8988T (cell line): ENCODE data around the gene HOXB9.

ENCODE experiments used
- DNase-seq: peaks from one replicate; pipeline ENCODE4 v3.0.0; 2011

The HOXB9 gene

DNA sequence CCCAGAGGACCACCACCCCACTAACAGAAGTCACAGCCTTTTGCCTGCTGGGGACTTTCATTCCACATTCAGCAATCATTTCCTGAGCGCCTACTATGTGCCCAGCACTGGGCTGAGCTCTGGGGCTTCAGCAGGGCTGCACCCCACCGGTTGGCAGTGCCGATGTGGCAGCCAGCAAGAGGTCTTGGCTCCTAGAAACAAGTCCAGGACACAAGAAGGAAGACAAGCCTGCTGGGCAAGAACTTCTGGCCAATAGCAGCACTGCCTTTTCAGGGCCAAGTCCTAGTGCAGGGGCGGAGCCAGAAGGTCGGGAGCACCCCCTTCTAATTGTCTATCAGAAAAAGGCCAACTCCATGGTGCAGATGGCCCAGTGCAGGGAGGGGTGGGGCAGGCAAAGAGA, 13.0 kb upstream of the HOXB9 start:
- peak; percentile 11 for DNase-seq

DNA sequence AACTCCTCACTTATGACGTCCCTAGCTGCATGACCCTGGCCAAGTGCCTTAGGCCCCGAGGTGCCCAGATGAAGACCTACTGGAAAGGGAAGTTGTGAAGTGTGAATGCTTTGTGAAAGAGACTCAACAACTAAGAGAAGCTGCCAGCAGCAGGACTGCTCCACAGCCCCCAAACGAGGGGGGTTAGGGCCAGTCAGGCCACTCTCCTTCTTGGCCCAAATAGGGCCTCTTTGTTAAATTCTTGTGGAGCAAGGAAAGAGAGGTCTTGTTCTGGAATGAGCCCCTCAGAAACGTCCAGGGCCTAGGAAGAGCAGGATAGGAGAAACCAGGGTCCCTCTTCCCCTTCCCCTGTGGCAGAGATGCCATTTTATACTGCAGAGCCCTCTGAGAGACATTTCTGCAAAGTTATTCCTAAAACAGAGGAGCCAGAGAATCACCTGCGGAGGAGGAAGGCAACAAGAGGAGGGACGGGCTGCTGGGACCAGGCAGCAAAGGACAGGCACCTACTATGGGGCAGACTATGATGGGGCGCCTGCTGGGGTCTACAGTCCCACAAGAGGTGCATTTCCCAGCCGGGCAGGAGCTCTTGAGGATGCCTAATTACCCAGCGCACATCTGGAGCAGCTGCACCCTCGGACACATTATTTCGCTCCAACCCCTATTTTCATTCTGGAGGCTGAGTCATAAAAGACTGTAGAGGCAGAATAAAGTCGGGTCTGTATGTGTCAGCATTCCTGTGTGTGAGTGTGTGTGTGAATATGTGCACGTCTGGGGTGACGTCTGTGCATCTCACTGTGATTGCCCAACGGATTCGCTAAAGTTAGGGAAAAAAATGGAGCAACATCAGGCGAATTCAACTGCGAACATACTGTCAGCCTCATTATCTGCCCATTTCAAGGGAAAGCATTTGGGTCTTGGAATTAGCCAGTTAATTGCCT, 11.4 kb upstream of the HOXB9 start:
- peak; percentile 78 for DNase-seq

DNA sequence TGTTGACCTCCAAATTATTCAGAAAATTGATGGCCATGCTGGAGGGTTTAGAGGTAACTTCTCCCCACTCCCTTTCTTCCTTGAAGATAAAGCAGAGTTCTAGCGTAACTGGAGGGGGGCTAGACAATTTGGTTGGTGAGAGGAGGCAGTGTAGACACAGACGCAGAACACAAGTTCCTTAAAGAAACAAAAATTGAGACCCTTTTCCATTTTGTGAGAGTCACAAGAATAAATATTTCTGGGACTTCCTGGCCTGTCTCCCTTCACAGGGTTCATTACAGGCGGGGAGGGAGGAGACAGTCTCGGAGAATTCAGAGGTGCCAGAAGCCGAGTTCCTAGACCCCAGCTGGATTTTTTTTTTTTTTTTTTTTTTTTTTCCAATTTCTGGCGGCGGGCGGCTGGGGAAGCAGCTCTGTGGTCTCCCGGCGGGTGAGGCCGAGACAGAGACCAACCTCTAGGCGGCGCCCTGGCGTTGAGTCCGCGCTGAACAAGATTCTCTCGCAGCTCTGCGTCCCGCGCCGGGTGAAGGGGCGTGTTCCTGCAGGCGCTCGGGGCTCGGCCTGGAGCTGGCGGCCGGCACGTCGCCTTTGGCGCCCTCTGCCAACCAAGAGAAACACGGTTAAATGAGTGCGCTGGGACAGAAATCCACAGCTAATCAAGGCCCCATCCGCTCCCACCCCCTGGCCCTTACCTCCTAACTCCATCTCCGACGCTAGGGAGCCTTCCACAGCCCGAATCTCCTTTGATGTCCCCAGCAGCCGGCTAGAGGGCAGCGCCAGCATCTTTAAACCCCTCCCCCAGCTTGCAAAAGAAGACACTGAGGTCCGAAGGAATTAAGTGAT, 10.2 kb upstream of the HOXB9 start:
- peak; percentile 41 for DNase-seq

DNA sequence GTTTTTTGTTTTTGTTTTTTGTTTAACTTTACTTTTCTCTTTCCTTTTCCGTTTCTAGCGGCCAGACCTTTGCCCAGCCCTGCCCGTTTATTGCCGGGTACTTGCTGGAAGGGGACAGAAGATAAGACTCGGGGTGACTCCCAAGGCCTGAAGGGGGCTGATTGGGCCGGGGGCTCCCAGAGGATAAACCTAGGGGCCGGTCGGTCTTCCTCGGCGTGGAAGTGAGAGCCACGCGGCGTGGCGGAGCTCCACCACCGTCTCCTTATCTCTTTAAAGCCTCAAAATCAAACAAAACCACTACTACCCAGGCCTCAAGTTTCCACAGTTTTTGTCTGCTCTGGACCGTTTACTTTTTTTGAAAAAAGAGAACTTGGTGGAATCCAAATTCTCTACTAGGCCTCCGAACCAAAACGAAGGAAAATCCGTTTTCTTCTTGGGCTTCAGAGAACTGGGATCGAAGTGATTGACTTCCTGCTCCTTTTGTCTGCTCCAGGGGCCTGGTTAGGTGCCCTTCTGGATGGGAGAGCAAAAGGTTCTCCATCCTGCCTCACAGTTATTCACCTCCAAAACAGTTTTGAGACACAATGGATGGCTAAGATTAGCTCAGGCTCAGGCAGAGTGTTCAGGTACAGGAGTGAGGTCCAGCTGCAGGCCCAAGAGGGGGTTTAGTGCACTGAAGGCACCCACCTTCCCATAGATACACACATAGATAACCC, 8.5 kb upstream of the HOXB9 start:
- DNase-seq: peak; percentile 1

DNA sequence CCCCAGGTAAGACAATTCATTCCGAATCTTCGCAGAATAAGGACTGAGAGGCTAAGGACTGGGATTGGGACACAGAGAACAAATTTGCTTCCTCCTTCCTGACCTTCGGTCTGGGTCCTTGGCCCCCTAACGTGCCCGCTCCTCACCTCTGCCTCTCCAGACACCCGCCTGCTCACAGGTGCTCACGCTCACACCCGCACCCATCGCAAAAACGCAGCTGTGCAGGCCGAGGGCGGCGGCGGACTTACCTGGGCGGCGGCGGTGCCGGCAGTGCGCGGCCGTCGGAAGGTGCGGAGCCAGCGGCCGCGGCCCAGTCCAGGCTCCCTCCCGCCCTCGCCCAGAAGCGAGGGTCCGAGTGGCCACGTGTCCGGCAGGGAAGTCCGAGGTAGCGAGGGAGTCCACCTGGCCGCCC, 7.1 kb upstream of the HOXB9 start:
- DNase-seq: no peak

DNA sequence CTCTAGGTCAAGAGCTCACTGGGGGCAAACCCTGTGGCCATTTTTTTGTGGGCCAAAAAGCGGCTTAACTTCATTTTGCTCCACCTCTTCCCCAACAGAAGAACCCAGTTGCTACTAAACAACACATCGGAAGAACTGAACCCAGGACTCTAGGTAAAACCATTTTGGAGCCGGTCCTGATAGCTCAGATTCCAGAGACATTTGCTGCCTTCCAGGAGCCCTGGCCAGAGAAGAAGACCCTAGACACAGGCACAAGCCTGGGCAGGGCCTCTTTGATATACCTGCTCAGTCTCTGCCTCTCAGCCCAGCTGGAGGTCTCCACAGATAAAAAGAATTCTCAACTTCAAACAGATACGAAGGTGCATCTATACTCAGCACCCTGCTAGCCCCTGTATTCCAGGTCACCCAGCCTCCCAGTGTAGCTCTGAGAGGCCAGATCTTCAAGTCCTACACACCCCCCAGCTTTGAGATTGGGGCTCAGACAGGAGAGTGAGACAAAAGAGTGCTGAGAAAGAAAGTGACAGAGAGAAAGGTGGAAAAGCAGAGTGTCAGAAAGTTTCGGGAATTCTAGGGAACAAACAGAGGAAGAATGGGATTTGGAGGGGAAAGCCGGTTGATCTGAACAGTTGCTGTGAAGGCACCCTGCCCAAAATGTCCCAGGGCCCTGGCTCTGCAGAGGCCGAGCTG, 6.6 kb upstream of the HOXB9 start:
- DNase-seq: no peak

DNA sequence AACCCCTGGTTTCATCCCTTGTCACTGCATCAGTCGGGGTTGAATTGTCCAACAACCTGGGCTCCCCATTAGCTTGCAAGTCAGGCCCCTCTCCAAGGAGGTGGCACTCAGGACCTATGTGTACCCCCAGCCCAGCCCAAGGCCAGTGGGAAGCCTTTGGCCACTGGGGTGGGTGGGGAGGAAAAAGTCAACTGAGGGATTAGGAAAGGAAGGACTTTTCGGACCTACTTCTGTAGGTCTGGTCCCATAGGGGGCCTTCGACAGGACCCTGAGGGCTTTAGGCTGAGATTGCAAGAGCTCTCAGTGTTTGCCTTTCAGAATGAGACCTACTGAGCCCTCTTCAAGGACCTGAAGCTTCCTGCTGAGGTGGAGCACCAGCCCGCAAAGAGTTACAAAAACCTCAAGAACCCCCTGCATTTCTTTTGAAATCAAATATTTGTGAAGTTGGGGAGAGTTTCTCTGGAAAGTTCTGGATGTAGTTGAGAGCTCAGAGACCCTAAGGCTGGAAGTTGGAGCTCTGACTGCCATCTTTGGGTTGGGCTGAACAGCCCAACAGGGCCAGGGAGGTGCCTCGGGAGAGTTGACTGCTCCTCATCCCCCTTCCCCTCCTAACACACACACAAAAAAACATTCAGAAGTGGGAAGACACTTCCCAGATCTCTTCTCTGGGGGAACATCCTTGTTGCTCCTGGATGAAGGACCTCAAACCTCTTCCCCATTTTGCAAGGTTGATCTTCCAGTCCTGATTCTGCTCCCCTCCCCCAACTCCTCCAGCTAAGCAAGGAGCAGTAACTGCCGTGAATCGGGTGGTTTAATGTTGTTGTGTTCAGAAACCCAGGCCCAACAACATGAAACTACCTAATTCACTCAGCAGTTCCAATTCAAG, 5.8 kb upstream of the HOXB9 start:
- no peak for DNase-seq

DNA sequence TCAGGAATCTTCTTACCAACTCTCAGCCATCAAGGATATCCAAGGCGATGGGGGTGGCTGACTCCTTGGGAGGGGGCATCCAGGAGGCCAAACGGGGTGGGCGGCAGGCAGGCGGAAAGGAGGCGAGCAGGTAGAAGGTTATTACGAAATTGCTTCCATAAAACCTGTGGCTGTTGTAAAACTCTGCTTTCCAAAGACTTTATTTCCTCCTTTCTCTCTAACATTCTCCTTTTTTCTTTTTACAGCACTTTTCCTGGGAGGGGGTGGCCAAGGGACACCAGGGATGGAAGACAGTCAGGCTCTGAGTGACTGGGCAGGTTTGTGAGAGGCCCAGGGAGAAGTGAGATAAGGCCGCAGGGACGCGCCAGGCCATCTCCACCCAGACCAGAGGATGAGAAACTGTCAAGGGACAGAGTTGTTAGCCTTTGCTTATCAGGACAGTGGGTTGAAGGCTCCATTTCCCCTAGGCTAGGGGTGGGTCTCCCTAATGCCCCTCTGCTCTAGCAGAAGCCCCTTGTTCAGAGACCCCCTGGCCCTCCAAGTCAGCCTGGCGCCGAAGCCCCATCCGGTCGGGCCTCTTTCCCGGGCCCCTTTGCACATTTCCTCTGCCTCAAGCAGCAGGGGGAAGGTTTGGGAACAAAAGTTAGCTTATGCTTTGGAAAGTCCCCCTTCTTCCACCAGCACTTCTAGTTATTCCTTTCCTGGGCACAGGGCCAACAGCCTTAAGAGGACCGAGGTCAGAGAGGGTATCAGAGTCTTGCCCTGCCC, 5.0 kb upstream of the HOXB9 start:
- DNase-seq: no peak

DNA sequence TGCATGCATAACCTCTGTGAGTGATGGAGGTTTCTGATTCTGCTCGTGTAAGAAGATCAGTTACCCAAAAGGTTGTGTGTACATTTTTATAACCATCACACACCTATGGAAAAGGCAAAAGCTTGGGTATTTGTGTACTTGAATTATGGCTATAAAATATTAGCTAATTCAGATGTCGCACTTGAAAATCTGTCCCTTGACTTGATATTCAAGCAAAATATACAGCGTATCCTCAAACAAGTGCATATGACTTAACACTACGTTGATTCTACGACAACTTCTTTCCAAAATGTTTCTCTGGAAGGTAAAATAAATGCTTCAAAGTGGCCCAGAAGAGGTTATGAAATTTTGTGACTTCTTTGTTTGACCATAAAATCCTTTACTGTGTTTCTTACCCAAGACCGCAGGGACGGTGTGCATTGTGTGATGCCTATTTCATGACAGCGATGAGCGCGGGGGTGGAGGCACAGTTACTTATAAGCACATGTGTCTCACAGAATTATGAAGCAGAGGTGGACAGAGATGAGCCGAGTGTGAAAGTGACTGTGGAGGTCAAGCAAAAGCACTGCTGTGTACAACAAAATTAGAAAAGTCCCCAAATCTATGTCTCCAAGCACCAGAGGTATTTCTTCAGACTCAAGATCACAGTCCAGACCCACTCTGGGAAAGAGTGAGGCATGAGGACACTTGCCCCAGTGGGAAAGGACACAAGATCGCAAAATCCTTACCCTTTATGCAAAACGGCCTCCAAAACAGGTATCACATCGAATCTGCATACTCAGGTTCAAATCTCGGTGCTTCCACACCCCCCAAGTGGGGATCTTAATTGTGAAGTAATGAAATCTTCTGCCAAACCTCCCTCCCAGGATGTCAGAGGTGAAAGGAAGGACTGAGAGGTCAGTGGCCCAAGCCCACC, 4.1 kb upstream of the HOXB9 start:
- DNase-seq: no peak

DNA sequence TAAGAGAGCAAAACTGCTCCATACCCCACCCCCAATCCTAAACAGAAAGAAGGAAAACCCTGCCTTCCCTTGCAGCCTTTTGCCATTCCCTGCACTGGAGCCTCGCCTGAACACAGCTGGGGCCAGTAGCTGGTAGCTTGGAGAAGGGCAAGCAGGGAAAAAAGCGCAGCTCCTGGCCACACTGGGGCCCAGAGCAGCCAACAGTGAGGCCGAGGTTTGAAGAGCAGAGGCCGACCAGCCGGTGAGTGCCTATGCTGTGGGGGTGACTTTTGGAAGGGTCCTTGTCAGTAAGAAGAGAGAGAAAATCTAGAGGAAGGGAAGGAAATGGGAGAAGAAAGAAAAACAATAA, 3.2 kb upstream of the HOXB9 start:
- DNase-seq: no peak

DNA sequence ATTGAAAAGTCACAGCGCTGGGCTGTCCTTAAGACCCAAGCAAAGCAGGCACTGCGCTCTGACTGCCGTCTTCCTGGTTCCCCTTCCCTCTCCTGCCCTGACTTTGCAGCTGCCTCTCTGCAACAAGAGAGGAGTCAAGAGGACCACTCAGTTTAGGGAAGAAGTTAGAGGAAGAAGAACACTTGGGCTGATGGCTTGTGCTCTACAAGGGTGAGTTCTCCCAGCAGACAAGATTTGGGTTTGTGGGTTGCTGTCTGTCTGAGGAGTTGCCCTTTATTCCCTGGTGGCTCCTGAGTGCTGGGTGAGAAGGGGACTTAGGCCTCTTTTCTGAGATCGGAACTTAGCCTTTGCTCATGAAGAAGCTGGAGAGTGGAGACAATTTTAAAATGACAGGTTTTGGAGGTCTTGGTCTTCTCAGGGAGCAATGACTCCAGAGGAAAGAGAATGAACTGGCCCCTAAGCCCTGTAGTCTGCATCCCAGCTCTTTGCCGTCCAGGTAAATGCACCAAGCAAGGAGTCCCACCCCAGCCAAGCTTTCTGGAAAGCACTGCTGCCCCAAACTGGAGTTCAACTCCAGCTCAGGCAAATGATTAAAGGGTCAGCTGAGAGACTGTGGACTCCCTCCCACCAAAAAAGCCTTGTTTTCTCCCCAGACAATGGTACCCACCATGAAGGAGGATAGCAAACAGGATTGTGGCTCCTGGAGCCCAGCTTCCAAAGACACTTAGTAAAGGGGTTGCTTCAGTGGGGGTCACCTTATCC, 2.7 kb upstream of the HOXB9 start:
- DNase-seq: no peak

DNA sequence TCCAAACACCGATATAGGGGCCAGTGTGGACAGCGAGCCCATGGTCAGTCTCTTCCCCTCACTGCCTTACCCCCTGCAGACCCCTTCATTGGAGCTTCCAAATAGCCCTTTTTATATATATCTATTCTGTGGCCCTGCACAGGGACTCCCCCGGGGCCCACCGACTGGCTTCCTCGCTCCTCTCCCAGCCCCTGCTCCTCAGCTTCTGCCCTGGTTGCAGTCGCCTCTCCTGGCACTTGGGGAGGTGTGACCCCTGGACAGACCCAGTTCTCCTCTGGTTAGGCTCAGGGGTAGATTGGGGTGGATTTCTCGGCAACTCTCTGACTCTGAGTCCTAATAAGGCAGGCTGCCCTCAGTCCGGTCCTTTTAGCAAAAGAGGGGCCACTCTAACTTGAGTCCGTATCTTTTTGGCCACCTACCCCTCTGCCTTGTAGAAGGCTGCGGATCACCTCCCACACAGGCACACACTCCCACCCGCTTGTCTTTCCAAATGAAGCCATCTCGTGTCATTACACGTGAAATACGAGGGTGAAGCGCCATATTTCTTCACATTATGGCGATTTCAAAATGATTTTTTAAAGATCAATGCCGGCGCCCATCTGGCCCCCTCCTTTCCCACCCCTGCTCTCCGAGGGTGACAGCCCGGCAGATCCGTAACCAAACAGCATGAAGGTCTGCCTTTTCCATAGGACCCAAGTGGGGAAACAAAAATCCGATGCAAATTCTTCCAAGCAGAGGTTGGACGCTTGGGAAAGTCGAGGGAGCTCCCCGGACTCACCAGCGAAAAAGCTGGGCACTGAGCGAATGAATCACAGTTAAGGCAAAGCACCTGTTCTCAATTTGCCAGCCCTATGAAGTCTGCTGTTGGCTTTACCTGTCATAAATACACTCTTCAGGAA, 1.7 kb upstream of the HOXB9 start:
- DNase-seq: no peak

DNA sequence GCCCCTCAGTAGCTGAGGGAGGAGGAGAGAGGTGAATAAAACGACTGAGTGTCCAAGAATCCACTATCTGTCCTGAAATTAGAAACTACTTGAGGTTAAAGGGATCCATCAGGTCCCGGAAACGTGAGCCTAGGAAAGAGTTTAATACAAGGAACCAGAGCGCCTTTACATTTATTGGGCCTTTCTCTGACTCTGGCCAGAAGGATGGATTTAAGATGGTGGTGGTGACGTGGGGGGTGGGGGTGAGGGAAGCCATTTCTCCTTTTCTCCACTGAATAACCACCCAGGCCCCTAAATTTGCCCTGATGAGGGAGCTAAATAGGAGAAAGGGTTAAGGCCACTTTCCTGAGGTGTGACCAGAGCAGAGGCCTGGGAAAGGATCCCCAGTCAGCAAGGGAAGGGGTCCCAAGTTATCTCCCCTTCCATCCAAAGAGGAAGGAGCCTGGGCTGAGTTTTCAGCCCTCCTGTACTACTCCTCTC, 1.0 kb upstream of the HOXB9 start:
- DNase-seq: no peak

DNA sequence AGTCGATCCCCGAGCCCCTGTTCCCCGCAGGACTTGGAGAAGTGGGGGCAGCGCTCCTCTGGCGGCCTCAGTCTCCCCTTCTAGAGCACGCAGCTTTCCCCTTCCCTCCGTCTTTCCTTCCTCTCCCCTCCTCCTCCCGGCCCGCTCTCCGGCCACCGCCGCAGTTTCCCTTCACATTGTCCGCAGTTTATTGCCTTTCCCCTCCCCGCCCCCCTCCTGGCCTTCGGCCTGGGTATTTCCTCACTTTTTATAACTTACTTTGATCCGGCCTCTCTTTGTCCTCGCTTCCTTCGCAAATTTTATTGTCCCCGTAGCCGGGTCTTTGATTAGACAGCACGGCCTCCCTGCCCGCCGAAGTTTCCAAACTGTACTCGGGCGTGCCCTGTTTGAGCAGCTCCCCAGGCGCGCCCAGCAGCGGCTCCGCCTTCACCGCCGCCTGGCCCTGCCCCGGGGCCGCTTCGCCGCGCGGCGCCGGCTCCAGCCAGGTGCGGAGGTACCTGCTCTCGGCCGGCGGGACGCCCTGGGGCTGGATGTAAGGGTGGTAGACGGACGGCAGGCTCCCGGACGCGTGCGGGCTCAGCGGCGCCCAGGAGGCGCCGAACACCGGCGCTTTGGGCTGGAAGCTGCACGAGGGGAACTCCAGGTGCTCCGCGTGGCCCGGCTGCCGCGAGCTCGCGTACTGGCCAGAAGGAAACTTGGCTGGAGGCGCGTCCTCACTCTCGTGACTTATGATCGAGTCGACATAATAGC, 488 bp downstream of the HOXB9 start:
- peak; percentile 69 for DNase-seq

DNA sequence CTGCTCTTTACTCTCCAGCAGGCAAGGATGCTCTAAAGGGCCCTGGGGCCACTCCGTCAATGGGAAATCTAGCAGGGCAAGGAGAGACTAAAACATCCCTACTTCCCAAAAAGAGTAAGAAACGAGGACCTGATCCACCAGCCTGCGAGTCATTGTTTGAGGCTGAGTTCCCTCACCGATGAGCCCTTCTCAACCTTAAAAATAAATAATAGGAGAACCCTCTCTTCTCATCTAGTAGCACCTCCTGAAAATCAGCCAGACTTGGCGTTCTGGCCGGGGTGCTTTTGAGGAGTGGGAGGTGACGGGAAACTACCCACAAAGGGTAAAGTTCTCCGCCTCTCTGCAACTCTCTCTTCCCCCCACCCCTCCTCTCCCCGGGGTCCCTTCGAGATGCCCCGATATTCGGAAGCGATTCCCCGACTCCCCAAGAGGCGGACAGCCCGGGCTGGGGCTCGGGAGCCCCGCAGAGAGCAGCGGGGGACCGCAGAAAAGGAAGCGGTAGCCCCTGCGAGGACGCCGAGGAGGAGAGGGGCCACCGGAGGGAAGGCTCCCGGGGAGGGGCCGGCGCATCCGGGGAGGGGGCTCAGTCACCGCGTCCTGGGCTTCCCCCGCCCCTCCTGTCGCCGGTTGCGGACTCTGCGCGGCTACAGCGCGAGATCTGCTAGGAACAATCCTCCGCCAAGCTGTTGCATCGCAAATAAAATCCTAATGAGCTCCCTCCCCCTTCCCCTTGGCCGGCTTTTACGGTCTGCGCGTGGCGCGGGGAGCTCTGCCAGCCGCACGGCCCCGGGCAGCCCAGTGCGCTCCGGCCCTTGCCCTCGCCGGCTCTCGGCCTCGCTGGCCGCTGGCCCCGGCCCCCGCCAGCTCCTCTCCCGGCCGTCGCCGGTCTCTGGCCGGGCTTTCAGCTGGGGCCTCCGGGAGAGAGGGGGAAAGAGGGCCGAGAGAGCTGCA, 1.3 kb downstream of the HOXB9 start:
- DNase-seq: peak; percentile 62

DNA sequence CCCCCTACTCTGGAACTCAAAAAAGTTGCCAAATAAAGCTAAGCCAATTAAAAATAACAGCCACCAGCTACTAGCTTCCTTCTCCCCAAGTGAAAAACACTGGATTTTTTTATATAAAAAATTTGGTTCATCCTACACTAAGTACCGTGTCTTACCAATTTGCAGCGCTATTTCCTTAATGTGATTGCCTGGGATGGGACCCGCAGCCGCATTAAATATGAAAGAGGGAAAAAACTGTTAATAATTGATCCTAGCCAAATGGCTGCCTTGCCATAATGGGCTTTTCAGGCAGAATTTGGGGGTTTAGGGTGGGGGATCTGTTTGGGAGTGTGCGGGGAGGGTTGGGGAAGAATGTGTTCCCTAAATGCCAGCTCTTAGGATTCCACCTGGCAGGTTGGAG, 2.0 kb downstream of the HOXB9 start:
- no peak for DNase-seq
